HG03575 (cell line): ENCODE data around the gene SARNP.
"Not testable (repeated sequence)": the region's sequence is repeated elsewhere in the genome, so short reads cannot be mapped to it uniquely, and the experiment has no call there.

Experiments used
- ATAC-seq: cut with Tn5 transposase; IDR thresholded peaks from one replicate; pipeline ENCODE4 v1.9.1; 2021; ENCODE audit not compliant: unreplicated experiment, insufficient number of reproducible peaks, low FRiP score; ENCODE audit errors: extremely low read depth

The SARNP gene, protein sequence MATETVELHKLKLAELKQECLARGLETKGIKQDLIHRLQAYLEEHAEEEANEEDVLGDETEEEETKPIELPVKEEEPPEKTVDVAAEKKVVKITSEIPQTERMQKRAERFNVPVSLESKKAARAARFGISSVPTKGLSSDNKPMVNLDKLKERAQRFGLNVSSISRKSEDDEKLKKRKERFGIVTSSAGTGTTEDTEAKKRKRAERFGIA

DNA sequence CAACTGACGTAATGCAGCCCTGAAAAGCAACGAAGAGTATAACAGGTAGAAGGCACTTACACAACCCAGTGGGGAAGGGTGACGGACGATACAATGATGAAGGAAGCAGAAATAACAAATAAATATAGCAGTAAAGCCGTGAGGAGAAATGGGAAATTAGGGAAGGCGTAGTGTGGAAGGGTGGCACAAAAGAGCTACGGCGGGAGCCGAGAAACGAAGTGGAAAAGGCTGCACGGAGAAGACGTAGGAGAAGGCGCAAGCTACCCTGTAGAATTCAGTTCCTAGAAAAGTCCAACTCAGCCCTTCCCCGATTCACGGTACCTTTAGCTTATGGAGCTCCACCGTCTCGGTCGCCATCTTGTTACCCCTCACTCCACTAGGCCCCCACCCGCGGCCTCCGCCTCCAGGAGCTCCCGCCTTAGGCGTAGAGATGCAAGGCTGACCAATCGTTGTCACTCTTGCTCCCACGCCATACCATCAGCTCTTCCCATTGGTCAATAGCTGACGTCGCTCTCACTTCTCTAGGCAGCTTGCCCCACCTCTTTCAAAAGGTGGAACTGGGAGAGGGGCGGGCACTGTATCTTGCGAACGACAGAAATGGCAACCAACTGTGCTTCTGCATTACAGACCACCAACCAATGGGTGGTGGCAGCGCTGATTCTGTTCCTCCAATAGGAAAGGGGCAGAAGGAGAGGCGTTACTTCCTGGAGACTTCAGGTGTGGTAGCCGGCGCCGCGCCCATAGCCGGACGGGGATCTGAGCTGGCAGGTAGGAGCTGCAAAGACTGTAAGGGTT lies at the start of gene SARNP, which contains the start of gene ORMDL2:
SARNP (minus strand) TSS at position 380 of the 795 bp plus-strand sequence; CDS start at position 357, 23 bp downstream.
ORMDL2 (plus strand) TSS at position 697 of the 795 bp plus-strand sequence. CDS start 959 bp downstream, outside the sequence.
- ATAC-seq: peak; percentile 90

DNA sequence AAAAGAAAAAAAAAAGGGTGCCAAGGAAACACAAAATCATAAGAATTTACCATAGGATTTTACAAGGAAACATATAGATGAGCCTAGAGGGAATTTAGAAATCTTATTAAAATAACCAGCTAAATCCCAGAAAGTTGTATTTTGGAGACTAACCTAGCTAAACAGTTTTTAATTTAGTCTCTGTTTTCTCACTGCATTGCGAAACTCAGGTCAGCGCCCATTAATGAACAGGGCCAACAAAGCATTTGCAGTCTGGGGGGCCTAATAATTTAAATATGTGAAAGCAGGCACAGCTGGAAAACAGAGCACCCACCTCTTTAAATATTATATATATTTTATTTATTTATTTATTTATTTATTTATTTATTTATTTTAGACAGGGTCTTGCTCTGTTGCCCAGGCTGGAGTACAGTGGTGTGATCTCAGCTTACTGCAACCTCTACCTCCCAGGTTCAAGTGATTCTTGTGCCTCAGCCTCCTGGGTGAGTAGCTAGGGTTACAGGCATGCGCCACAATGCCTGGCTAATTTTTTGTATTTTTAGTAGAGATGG lies 49.0 kb upstream of the SARNP start:
- not testable (repeated sequence) for ATAC-seq

DNA sequence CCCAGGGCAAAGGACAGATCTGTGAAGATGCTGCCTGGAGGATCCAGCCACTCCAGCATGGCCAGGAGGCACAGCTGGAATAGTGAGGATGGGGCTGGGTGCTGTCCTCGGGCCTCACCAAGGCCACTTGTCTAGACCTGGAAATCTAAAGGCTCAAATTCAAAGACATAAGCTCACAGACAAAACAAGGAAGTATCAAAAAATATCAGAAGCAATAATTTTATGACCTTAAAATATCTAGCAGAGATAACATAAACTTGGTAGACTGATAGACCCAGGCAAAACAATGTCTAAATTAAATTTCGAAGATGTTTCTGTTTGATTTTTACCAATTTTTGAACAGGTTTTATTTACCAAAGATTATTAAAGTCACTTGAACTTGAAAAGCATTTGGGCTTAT lies 47.8 kb upstream of the SARNP start:
- ATAC-seq: no peak

DNA sequence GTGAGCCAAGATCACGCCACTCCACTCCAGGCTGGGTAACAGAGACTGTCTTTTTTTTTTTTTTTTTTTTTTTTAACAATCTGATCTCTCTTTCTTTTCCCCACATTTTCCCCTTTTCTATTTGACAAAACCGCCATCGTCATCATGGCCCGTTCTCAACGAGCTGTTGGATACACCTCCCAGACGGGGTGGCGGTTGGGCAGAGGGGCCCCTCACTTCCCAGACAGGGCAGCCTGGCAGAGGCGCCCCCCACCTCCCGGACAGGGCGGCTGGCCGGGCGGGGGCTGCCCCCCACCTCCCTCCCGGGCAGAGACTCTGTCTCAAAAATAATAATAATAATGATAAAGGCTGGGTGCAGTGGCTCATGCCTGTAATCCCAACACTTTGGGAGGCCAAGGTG lies 45.4 kb upstream of the SARNP start:
- ATAC-seq: not testable (repeated sequence)

DNA sequence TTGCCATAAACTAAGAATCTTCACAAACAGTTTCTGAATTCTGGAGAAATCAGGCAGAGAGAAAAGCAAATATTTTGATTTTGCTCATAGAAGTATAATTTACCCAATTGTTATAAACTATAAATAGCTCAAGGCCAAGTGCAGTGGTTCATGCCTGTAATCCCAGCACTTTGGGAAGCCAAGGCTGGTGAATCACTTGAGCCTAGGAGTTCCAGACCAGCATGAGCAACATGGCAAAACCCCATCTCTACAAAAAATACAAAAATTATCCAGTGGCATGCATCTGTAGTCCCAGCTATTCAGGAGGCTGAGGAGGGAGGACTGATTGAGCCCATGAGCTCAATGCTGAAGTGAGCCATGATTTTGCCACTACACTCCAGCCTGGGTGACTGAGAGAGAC lies 44.8 kb upstream of the SARNP start:
- no peak for ATAC-seq

DNA sequence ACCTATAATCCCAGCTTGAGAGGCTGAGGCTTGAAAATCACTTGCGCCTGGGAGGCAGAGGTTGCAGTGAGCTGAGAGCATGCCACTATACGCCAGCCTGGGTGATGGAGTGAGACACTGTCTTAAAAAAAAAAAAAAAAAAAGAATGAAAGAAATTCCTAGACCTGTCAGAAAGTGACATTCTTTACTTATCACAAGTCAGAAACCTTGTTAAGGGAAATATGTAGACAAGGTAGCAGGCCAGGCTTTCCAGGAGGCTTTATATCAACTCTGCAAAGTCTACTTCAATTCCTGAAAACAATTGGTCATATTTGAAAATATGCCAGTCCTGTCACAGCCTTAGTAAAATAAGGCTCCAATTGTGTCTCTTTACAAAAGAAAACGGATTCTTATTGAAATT lies 44.3 kb upstream of the SARNP start:
- ATAC-seq: no peak

DNA sequence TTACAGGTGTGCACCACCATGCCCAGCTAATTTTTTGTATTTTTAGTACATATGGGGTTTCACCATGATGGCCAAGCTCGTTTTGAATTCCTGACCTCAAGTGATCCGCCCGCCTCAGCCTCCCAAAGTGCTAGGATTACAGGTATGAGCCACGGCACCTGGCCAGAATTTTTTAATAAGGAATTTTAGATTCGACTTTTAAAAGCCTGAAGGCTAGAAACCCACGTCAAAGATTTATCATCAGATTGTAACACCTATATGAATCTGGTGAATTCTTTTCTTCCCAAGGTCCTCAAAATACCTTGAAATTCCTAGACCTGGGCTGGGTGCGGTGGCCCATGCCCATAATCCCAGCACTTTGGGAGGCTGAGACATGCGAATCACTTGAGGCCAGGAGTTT lies 43.9 kb upstream of the SARNP start:
- no peak for ATAC-seq

DNA sequence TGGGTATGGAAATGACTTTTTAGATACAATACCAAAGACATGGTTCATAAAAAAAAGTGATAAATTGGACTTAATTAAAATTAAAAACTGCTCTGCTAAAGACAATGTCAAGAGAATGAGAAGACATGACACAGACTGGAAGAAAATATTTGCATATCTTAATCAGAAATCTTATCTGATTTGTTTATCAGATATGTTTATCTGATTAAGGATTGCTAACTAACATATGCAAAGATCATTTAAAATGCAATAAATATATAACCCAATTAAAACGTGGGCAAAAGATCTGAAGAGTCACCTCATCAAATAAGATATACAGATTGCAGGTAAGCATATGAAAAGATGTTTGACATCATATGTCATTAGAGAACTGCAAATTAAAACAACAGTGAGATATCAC lies 35.2 kb upstream of the SARNP start:
- no peak for ATAC-seq

DNA sequence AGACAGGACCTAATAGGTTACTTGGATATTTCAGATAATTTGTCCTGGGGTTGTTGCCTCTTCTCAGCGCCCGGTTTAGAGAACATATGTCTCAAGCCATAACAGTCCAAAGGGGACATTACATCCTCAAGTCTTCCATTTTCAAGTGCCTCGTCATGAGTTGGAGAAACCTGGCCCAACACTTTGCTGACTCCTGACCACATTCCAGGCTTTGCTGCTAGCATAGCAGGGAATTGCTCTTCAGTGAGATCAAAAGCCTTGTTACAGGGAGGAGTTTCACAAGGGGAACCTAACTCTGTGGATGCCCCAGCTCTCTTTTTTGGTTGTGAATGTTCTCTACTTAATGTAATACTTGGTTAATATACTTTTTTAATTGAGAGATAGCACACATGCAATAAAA lies 33.4 kb upstream of the SARNP start:
- ATAC-seq: no peak

DNA sequence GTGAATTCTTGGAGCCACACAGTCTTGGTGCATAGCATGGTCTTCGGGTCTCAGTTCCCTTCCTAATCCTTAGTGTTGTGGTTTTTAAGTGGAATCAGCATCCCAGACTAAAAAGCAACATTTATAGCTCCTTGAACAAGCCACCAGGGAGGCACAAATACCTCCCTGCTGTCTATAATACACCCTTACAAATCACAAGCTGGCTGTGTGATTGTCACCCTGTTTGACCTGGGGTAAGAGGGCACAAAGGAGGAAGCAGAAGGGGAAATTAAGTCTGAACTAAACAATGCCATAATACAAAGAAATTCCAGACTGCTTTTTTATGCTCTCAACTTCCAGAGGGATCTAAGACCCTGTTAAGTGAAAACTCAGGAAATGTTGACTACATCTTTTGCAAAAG lies 32.9 kb upstream of the SARNP start:
- ATAC-seq: no peak

DNA sequence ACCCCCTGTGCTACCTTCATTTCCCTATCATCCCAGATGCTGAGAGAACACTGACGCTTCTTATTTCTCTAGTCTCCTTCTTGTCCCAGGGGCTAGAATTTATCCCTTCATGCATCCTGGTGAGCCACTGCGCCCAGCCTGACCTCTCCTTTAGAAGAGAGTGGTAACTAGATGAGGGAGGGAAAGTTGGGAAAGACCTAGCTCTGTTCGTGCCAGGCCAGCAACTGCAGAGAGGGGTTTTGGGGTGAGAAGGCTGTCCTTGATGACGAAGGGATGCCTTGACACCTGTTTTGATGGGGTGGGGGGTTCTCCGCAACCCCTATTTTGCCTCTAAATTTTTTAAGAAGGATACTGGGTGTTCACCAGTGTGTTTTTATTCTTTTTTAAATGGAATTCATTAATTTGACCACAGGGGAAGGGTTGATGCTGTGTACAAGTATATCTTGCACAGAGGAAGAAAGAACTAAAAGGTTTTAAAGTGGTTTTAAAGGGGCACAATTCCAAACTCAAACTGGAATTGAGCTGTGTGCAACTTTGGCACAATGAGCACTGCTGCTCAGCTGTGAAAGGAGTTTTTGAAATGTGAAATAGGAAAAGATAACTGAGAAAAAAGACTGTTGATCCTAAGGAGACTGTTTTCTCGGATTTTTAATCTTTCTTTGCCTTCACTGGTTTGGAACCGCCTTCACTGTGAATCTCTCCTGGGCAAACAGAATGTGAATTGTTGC lies 32.3 kb upstream of the SARNP start:
- ATAC-seq: no peak

DNA sequence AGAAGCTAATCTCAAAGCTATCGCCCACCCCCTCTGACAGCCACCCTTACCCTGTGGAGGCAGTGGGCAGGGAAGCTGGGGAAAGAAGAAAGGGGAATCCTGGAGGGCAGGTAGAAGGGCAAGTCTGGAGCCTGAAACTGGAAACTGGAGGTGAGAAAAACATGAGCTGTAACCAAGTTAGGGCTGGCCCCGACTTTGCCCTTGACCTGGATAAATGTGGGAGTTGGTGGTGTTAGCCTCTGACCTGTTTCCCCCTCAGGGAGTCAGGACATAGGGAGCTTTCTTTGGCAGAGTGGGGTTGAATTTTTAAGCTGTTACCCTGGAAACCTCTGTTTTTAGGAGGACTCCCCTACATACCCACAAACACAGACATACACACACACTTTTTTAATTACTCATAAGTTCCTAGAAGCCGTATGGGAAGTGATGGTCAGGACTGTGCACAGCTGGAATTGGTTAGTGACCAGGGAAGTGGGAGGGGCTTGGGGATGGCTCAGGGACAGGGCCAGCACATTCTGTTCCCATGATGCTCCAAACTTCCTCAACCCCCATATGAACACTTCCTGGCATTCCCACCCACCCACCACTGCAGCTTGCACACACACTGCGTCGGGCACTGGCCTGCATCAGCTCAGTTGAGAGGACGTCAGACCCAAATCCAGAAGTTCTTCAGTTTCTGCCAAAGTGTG lies 30.2 kb upstream of the SARNP start:
- ATAC-seq: no peak

DNA sequence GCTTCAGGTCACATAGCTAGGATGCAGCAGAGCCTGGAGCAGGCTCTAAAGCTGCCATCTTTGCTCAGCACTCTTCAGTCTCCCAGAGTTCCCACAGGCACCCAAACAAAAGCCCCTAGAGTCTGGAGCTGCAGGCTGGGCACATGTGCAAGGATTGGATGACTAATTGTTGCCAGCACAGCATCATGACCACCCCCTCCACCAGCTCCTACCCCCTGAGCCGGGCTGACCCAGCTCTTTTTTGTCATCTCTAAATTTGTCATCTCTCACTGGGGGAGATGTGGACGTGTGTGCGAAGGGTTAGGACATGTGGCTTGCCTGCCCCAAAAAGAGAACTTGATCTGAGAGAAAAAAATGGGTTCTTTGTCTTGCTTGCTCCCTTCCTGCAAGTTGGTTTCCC lies 29.5 kb upstream of the SARNP start:
- no peak for ATAC-seq

DNA sequence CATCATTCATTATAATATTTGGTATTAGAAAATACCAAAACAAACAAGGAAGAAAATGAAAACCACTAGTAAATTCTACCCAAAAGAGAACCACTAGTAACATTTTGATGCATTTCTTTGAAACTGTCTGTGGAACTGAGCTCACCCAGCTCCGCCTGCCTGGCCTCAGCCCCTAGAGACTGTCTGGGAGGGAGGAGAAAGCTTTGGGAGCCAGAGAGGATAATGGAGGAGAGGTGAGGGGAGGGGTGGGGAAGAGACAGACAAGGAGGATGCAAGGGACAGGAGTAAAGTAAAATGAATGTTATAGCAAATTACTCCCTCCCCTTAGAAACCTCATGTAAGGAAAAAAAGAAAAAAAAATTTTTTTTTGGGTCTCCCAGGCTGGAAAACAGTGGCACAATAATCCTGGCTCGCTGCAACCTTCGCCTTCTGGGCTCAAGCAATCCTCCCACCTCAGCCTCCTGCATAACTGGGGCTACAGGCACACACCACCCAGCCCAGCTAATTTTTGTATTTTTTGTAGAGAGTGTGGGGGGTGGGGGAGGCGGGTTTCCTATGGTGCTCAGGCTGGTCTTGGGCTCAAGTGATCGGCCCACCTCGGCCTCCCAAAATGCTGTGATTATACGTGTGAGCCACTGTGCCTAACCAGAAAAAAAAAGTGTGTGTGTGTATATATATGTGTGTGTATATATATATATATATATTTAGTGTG lies 28.4 kb upstream of the SARNP start:
- no peak for ATAC-seq

DNA sequence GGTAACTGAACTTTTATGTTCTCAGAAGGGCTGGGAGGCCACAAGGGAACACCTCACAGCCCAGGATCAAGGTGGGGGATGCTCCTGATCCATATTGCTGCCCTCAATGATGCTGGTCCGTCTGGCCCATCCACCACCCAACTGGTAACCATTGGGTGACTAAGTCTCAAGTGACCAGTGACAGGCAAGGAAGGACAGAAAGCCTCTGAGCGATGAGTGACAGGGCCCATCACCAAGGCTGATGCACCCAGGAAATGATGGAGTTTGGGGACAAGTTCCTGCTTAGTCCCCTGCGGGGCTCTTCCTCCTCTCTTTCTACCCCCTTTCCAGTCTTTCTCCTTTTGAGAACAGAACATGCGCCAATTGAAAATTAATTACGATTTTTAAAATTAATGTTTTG lies 27.8 kb upstream of the SARNP start:
- no peak for ATAC-seq

DNA sequence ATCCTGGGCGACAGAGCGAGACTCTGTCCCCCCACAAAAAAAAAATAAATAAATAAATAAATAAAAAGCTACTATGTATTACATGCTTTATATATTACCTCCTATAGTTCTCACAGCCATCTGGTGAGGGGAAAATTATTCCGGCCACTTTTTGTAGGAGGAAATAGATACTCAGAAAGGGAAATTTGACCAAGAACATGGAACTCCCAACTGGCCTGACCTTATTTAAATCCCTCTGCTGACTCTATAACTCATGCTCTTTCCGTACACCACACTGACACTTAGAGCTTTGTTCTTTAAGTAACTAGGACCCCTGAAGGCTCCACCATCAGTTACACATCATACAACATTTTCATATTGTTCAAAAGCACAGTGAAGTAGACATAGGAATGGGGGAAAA lies 27.4 kb upstream of the SARNP start:
- ATAC-seq: no peak

DNA sequence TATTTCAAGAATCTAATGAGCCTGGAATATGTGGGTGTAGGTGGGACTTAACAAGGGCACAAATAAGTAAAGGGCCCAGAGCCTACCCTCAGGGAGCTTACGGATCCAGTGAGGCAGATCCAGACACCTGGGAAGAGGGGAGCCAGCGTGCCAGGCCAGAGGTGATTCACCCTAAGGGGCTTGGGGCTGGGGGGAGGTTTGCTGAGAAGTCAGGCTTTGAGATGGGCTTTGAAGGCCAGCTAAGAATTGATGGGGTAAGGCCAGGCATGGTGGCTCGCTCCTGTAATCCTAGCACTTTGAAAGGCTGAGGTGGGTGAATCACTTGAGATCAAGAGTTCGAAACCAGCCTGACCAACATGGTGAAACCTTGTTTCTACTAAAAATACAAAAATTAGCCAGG lies 25.9 kb upstream of the SARNP start:
- ATAC-seq: no peak

DNA sequence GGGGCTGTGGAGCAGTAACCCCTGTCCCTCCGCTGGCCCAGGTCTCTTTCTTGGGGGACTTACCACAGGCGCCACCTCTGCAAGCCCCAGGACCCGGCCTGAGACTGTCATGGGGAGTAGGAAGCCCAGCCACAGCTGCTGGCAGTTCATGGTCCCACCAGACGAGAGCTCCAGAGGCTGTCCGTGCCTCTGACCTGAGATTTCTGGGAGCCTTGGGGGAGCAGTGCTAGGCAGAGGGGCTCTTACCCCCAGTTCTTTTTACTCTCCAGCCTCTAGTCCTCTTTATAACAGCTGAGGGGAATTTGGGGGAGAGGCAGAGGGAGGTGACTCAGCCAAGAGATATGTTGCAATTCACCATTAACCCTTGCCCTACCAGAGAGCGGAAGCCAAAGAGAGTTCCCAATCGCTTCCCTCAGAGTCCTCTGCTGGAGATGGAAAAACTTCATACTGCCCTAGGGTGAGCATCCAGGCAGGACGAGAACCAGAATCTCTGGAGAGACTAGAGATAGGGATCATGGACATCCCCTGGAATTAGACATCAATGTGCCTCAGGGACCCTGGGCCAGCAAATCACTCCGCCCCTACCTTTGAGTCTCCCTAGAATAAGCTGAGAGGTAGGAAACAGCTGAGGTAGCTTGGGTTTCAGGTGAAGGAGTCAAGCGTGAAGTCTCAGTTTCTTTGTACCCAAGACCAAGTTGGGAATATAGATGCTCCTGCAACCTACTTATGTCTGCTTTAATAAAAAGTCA lies 25.3 kb upstream of the SARNP start, which contains the start of gene MMP19:
MMP19 (minus strand) TSS at position 256 of the 749 bp plus-strand sequence; CDS start at position 150, 106 bp downstream.
- ATAC-seq: no peak
